Sigmoid colon (tissue), 7 donors: Measurements from ENCODE around the gene BHLHE41. TPM values are rescaled to one million over a fixed set of nuclear protein-coding genes. Genes with fewer than 3 reads are reported as not detected.

ENCODE experiments used
- DNase-seq: peaks from one replicate; pipeline ENCODE4 v3.0.0-alpha.2; 2019
- H3K27ac ChIP-seq, 4 donors: fragments of 200-600 bp; sonication (generic); one replicate each; pipeline ENCODE4 v1.5.1; 2016 to 2019; ENCODE audit warnings: mild to moderate bottlenecking in 1 of 4
- H3K27me3 ChIP-seq, 3 donors: fragments of 200-600 bp; sonication (generic); one replicate each; pipeline ENCODE4 v1.5.1; 2019; ENCODE audit warnings: mild to moderate bottlenecking in 1 of 3
- H3K36me3 ChIP-seq, 4 donors: fragments of 200-600 bp; sonication (generic); one replicate each; pipeline ENCODE4 v1.5.1; 2016 to 2019
- H3K4me1 ChIP-seq, 4 donors: fragments of 200-600 bp; sonication (generic); one replicate each; pipeline ENCODE4 v1.5.1; 2017 to 2019
- H3K4me3 ChIP-seq, 4 donors: fragments of 200-600 bp; sonication (generic); one replicate each; pipeline ENCODE4 v1.5.1; 2017 to 2019; ENCODE audit warnings: mild to moderate bottlenecking in 2 of 4, moderate library complexity in 1 of 4
- H3K9me3 ChIP-seq, 4 donors: fragments of 200-600 bp in 3 of 4; sonication (generic) in 3 of 4; one replicate each; pipeline versions ENCODE4 v1.5.1 to v1.6.1; 2013 to 2019
- EP300 ChIP-seq, 4 donors: sonication (generic); formaldehyde crosslinking; IDR thresholded peaks; one replicate each; pipeline ENCODE4 v1.6.1; 2017; ENCODE audit warnings: antibody characterized with exemption in 4 of 4
- POLR2A ChIP-seq, 2 donors: fragments of 450-650 bp; IDR thresholded peaks; one replicate each; pipeline ENCODE4 v1.6.1; 2016; ENCODE audit warnings: antibody characterized with exemption in 2 of 2, mild to moderate bottlenecking in 2 of 2, moderate library complexity in 2 of 2
- POLR2AphosphoS5 ChIP-seq, 4 donors: sonication (generic); formaldehyde crosslinking; IDR thresholded peaks; one replicate each; pipeline ENCODE4 v1.6.1; 2017; ENCODE audit warnings: antibody characterized with exemption in 4 of 4
- WGBS, 2 donors: extraction: QIAGEN DNeasy Blood & Tissue Kit; methylation state at CpG; one replicate each; pipeline ENCODE4 v1.1.7; 2013; 5-methylcytosine and 5-hydroxymethylcytosine counted together
- intact Hi-C: fragments of 100-400 bp; cut with DNase I; formaldehyde crosslinking; loops from one replicate; pipeline ENCODE4 v1.15.1; 2023
- polyA plus RNA-seq, 3 donors: library from polyadenylated mRNA; stranded (reverse); fragments of 200-250 nt; gene quantifications; one replicate each; pipeline ENCODE4 v1.2.3, GENCODE V29; 2013
- total RNA-seq, 4 donors: library from RNA; depleted of rRNA; stranded (reverse); fragments of >200 nt; gene quantifications; one replicate each; pipeline ENCODE4 v1.1.0, GENCODE V29; 2016
- TF ChIP-seq, protein P1 (sequence below), 4 experiments: fragments of 450-650 bp in 3 of 4; fragments of 200-600 bp in 1 of 4; IDR thresholded peaks; one replicate each; pipeline ENCODE4 v1.5.1; 2016 to 2019; ENCODE audit warnings: antibody characterized with exemption in 4 of 4, mild to moderate bottlenecking in 3 of 4, moderate library complexity in 2 of 4
- donor health status: healthy with polysubstance abuse.
- donor health status: Bipolar disorder and iron deficiency.
- donor health status: healthy.

Gene BHLHE41
- total and polyA plus RNA-seq, 7 donors = 3.9 to 12.6 (median 6.2) TPM

DNA sequence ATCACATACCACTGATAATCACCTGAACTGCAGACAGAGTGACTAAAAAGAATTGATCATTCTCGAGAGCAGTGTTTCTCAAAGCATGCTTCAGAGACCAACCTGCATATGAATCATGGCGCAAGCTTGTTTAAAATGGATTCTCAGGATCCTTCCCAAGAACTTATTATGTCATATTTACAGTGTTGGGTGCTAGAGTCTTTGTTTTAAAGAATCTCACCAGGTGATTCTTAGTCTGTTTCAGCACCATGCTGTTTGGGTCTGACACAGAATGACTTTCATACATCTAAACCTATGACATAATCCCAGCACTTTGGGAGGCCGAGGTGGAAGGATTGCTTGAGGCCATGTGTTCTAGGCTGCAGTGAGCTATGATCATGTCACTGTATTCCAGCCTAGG lies 39.3 kb upstream of the BHLHE41 start:
- no peaks in the 10 kb centered on the region for H3K4me1 ChIP-seq
- WGBS, 2 donors = 33 to 47% methylated on average over 3 of the region's 3 CpGs
- no peak for DNase-seq
- H3K27me3 ChIP-seq = no peaks in the 10 kb centered on the region
- H3K36me3 ChIP-seq = no peaks in the 10 kb centered on the region
- intact Hi-C loops = no loop called here
- no peaks in the 10 kb centered on the region for H3K9me3 ChIP-seq
- H3K4me3 ChIP-seq = no peak overlapping the region
- no peak overlapping the region for H3K27ac ChIP-seq
- TF ChIP-seq POLR2AphosphoS5 (IDR thresholded peaks at IDR 0.05) (no peak), POLR2A (IDR thresholded peaks at IDR 0.05) (no peak), EP300 (IDR thresholded peaks at IDR 0.05) (no peak)
- TF ChIP-seq, protein P1, sequence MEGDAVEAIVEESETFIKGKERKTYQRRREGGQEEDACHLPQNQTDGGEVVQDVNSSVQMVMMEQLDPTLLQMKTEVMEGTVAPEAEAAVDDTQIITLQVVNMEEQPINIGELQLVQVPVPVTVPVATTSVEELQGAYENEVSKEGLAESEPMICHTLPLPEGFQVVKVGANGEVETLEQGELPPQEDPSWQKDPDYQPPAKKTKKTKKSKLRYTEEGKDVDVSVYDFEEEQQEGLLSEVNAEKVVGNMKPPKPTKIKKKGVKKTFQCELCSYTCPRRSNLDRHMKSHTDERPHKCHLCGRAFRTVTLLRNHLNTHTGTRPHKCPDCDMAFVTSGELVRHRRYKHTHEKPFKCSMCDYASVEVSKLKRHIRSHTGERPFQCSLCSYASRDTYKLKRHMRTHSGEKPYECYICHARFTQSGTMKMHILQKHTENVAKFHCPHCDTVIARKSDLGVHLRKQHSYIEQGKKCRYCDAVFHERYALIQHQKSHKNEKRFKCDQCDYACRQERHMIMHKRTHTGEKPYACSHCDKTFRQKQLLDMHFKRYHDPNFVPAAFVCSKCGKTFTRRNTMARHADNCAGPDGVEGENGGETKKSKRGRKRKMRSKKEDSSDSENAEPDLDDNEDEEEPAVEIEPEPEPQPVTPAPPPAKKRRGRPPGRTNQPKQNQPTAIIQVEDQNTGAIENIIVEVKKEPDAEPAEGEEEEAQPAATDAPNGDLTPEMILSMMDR (IDR thresholded peaks at IDR 0.05) = no peak

GRCh38 chr12:26162905-26163304 lies 38.1 kb upstream of the BHLHE41 start:
- Histone ChIP-seq H3K4me3 (no peak overlapping the region), H3K27ac (no peak overlapping the region), H3K36me3 (no peaks in the 10 kb centered on the region), H3K4me1 (no peaks in the 10 kb centered on the region), H3K27me3 (no peaks in the 10 kb centered on the region), H3K9me3 (no peaks in the 10 kb centered on the region)
- intact Hi-C loops = no loop called here
- TF ChIP-seq POLR2AphosphoS5 (IDR thresholded peaks at IDR 0.05) = no peak
- no peak for TF ChIP-seq POLR2A (IDR thresholded peaks at IDR 0.05)
- TF ChIP-seq, protein P1 (IDR thresholded peaks at IDR 0.05) = no peak
- TF ChIP-seq EP300 (IDR thresholded peaks at IDR 0.05) = no peak
- no peak for DNase-seq
- 69 to 79% methylated on average over 4 of the region's 4 CpGs for WGBS, 2 donors

- no peaks in the 10 kb centered on the region for H3K9me3 ChIP-seq
Measured at GRCh38 chr12:26162174-26162573, 37.3 kb upstream of the BHLHE41 start.

DNA sequence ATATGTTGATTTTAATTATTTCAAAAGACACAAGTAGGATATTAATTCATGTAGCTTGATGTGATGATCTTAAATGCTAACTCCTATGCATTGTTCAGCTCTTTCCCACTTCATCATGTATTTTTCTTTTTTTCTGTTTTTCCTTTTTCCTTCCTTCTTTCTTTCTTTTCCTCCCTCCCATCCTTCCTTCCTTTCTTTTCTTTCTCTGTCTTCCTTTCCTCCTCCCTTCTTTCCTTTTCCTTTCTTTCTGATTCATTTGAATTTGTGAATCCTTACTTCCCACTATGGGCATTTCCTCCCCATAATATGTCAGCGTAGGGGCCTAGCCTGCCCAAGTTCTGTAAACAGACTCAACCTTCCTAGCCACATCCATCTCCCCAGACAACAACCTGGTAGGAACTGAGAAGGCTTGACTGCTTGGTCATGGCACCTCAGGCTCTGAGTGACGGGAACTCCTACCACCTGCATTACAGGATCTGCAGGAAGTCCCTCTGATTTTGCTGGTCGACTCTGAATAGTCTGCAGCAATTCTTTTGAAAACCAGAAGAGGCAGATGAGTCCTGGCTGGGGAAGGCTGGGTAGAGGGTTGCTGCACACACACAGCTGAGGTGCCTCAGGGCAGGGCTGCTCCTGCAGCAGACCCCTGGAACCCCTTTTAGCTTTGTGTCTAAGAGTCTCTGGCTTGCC lies 33.4 kb upstream of the BHLHE41 start:
- no peak for TF ChIP-seq EP300 (IDR thresholded peaks at IDR 0.05)
- TF ChIP-seq, protein P1 (IDR thresholded peaks at IDR 0.05) = no peak
- H3K9me3 ChIP-seq = no peaks in the 10 kb centered on the region
- H3K4me3 ChIP-seq = no peak overlapping the region
- no peak for DNase-seq
- H3K27me3 ChIP-seq = no peaks in the 10 kb centered on the region
- H3K36me3 ChIP-seq = no peaks in the 10 kb centered on the region
- H3K4me1 ChIP-seq = peaks cover 0 to 11% (median 11%) of the 10 kb centered on the region in 4 donors
- no peak overlapping the region for H3K27ac ChIP-seq
- intact Hi-C loops = loop anchor here (5.0 kb wide), 1 partner anchor 34 kb away; no protein-coding TSS in a partner anchor
- 57 to 73% methylated on average over 3 of the region's 3 CpGs for WGBS, 2 donors

More at GRCh38 chr12:26162174-26162573, 37.3 kb upstream of the BHLHE41 start:
- Histone ChIP-seq H3K27me3 (no peaks in the 10 kb centered on the region), H3K36me3 (no peaks in the 10 kb centered on the region), H3K4me3 (no peak overlapping the region), H3K27ac (no peak overlapping the region), H3K4me1 (no peaks in the 10 kb centered on the region)
- TF ChIP-seq POLR2A (IDR thresholded peaks at IDR 0.05) (no peak), POLR2AphosphoS5 (IDR thresholded peaks at IDR 0.05) (no peak), EP300 (IDR thresholded peaks at IDR 0.05) (no peak)
- TF ChIP-seq, protein P1 (IDR thresholded peaks at IDR 0.05) = no peak
- no peak for DNase-seq
- 88 to 90% methylated on average over 1 of the region's 1 CpG for WGBS, 2 donors
- intact Hi-C loops = no loop called here

DNA sequence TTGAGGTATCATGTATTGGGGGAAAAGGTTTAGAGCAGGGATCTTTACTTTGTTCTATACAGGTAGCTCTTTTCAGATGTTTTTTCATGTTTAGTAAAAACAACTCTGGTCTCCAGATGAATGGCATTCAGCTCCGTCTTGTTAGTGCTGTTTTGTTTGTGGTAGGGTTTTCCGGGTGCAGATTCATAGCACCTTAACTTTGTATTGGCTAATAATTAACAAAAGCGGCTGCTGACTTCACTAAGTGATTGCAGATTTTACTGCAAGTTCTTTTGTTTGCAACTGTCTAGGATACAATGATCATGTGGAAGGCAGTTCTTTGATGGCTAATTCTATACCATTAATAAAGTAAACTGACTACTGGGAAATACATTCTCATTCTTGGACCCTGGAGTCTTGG lies 32.2 kb upstream of the BHLHE41 start:
- Histone ChIP-seq H3K9me3 (no peaks in the 10 kb centered on the region), H3K4me3 (no peak overlapping the region), H3K27me3 (no peaks in the 10 kb centered on the region), H3K4me1 (peaks cover 0 to 15% (median 14%) of the 10 kb centered on the region in 4 donors), H3K36me3 (no peaks in the 10 kb centered on the region), H3K27ac (no peak overlapping the region)
- intact Hi-C loops = loop anchor here (5.0 kb wide), 1 partner anchor 35 kb away; no protein-coding TSS in a partner anchor
- WGBS, 2 donors = 13 to 43% methylated on average over 3 of the region's 3 CpGs
- no peak for DNase-seq
- TF ChIP-seq POLR2AphosphoS5 (IDR thresholded peaks at IDR 0.05) (no peak), EP300 (IDR thresholded peaks at IDR 0.05) (no peak), POLR2A (IDR thresholded peaks at IDR 0.05) (no peak)
- TF ChIP-seq, protein P1 (IDR thresholded peaks at IDR 0.05) = no peak
